ENCODE measurements around the gene PBX2. TPM values are rescaled to one million over a fixed set of nuclear protein-coding genes. Genes with fewer than 3 reads are reported as not detected.
"Not testable (repeated sequence)": the region's sequence is repeated elsewhere in the genome, so short reads cannot be mapped to it uniquely, and the experiment has no call there.

PBX2 gene
- total RNA-seq, 1 experiment from 2014 or later, result 176 TPM

DNA sequence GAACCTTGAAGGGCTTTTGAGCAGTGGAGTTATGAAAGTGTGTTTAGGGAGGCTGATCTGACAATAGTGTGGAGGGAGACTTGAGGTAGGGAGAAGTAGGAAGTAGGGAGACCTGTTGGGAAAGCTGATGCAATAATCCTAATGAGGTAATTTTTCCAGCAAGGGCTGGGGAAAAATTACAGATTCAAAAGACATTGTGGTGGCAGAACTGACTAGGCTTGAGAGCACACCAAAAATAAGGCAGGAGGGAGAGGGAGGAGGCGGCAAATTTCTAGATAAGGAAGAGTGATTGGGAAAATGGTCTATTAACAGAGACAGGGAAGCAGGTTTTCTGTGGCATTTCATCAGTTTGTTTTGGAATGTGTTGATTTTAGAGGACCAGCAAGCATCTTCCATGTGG, 43.7 kb downstream of the PBX2 start:
- Histone ChIP-seq H3K14ac (ENCODE audit: insufficient read depth, low read length) (no peak overlapping the region), H3K23ac (ENCODE audit: insufficient read length, low read depth, low read length) (no peak overlapping the region), H4K8ac (replicated peaks; ENCODE audit: insufficient read length, low read depth, low read length) (no peak overlapping the region), H4K91ac (ENCODE audit: insufficient read length, low read depth, low read length) (no peak overlapping the region), H3K79me1 (ENCODE audit: insufficient read depth, low read depth, low read length, poor library complexity, severe bottlenecking) (no peaks in the 10 kb centered on the region), H2BK5ac (ENCODE audit: insufficient read length, low read length) (no peak overlapping the region), H2BK120ac (ENCODE audit: low read depth, low read length, poor library complexity, severe bottlenecking) (no peak overlapping the region), H3K79me2 (ENCODE audit: insufficient read depth, low read length) (no peaks in the 10 kb centered on the region), H3K4me2 (ENCODE audit: insufficient read depth, insufficient read length, low read length) (no peak overlapping the region), H3K4me1 (ENCODE audit: insufficient read depth, low read length) (peaks cover 8% of the 10 kb centered on the region), H4K5ac (ENCODE audit: insufficient read length, low read depth, low read length) (no peak overlapping the region), H3K9me3 (ENCODE audit: control insufficient read depth, low read depth, low read length) (no peaks in the 10 kb centered on the region), H2BK12ac (ENCODE audit: insufficient read length, low read depth, low read length) (no peak overlapping the region), H2BK20ac (ENCODE audit: low read depth, low read length, poor library complexity, severe bottlenecking) (no peak overlapping the region), H2AK5ac (ENCODE audit: insufficient read length, low read length) (no peak overlapping the region), H3K27me3 (ENCODE audit: insufficient read depth, low read length) (no peaks in the 10 kb centered on the region; the same call in 1 of the 2 replicates), H3K27ac (ENCODE audit: insufficient read length, low read depth, low read length) (no peak overlapping the region), H3K56ac (ENCODE audit: insufficient read length, low read depth, low read length) (no peak overlapping the region), H4K20me1 (ENCODE audit: control insufficient read depth, insufficient read depth, insufficient read length) (no peaks in the 10 kb centered on the region), H2AFZ (ENCODE audit: low read length) (no peak overlapping the region), H2BK15ac (ENCODE audit: low read depth, low read length) (no peak overlapping the region), H3K4ac (ENCODE audit: low read depth, low read length) (no peak overlapping the region), H3K23me2 (ENCODE audit: insufficient read length, low read depth, low read length, poor library complexity, severe bottlenecking) (peaks cover 17% of the 10 kb centered on the region), H3T11ph (ENCODE audit: low read length) (no peak overlapping the region), H3K18ac (ENCODE audit: insufficient read length, low read depth, low read length) (no peak overlapping the region), H3K9ac (ENCODE audit: extremely low read depth, insufficient read length, low read length) (no peak overlapping the region)
- H3K27me3 Mint-ChIP-seq (ENCODE audit: low read depth), result peaks cover 2% of the 10 kb centered on the region; the same call in 1 of the 2 replicates
- TF ChIP-seq, protein P1, sequence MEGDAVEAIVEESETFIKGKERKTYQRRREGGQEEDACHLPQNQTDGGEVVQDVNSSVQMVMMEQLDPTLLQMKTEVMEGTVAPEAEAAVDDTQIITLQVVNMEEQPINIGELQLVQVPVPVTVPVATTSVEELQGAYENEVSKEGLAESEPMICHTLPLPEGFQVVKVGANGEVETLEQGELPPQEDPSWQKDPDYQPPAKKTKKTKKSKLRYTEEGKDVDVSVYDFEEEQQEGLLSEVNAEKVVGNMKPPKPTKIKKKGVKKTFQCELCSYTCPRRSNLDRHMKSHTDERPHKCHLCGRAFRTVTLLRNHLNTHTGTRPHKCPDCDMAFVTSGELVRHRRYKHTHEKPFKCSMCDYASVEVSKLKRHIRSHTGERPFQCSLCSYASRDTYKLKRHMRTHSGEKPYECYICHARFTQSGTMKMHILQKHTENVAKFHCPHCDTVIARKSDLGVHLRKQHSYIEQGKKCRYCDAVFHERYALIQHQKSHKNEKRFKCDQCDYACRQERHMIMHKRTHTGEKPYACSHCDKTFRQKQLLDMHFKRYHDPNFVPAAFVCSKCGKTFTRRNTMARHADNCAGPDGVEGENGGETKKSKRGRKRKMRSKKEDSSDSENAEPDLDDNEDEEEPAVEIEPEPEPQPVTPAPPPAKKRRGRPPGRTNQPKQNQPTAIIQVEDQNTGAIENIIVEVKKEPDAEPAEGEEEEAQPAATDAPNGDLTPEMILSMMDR (conservative IDR thresholded peaks at IDR 0.05), result no peak
- 0 out of 5 replicates have a peak overlapping the region, but pooled peaks of 1 of the 2 experiments have one; percentile 7 for H3K4me3 Mint-ChIP-seq
- H3K9me3 Mint-ChIP-seq, result no peaks in the 10 kb centered on the region; a peak in 1 of 5 replicates
- DNase-seq, result no peak
- WGBS (ENCODE audit: extremely low coverage, insufficient read length, low lambda C conversion rate), result no CpG with 5 or more reads among the region's 1 CpG
- peak overlapping the region in 2 of 3 experiments; percentile 32 to 45; a peak in 4 of 7 replicates for H3K27ac Mint-ChIP-seq
- peaks cover 23 to 44% of the 10 kb centered on the region in 2 experiments for H3K4me1 Mint-ChIP-seq
- H3K36me3 Mint-ChIP-seq (ENCODE audit: insufficient read depth in 1 of 3, low read depth in 3 of 3), result peaks cover 0 to 8% (median 3%) of the 10 kb centered on the region in 3 experiments; a peak in 2 of 7 replicates

DNA sequence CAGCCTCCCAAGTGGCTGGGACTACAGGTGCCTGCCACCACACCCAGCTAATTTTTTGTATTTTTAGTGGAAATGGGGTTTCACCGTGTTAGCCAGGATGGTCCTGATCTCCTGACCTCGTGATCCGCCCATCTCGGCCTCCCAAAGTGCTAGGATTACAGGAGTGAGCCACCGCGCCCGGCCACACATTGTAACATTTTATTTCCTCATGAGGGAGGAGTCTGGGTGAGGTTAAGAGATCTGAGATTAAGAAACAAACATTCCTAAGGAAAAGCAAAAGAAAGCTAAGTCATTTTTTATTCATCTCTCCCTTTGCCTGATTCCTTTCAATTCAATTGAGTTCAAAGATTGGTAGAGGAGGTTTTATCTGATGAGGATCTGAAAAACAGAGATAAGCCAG, 45.8 kb downstream of the PBX2 start:
- not testable (repeated sequence) for H3K36me3 Mint-ChIP-seq (ENCODE audit: insufficient read depth in 1 of 3, low read depth in 3 of 3); H2AK5ac ChIP-seq (ENCODE audit: insufficient read length, low read length); H2BK120ac ChIP-seq (ENCODE audit: low read depth, low read length, poor library complexity, severe bottlenecking); H4K91ac ChIP-seq (ENCODE audit: insufficient read length, low read depth, low read length); H2BK15ac ChIP-seq (ENCODE audit: low read depth, low read length); H2BK12ac ChIP-seq (ENCODE audit: insufficient read length, low read depth, low read length); H3K79me2 ChIP-seq (ENCODE audit: insufficient read depth, low read length); H3K4me3 Mint-ChIP-seq; H3K4ac ChIP-seq (ENCODE audit: low read depth, low read length); H3K9me3 Mint-ChIP-seq; H3K18ac ChIP-seq (ENCODE audit: insufficient read length, low read depth, low read length); H3K56ac ChIP-seq (ENCODE audit: insufficient read length, low read depth, low read length); H3K4me2 ChIP-seq (ENCODE audit: insufficient read depth, insufficient read length, low read length); H3K79me1 ChIP-seq (ENCODE audit: insufficient read depth, low read depth, low read length, poor library complexity, severe bottlenecking); H3K27me3 Mint-ChIP-seq (ENCODE audit: low read depth); H3K27ac Mint-ChIP-seq; H3T11ph ChIP-seq (ENCODE audit: low read length); H3K4me1 ChIP-seq (ENCODE audit: insufficient read depth, low read length); DNase-seq; H2BK20ac ChIP-seq (ENCODE audit: low read depth, low read length, poor library complexity, severe bottlenecking); H4K5ac ChIP-seq (ENCODE audit: insufficient read length, low read depth, low read length); H4K8ac ChIP-seq (replicated peaks; ENCODE audit: insufficient read length, low read depth, low read length); H2BK5ac ChIP-seq (ENCODE audit: insufficient read length, low read length); H3K23ac ChIP-seq (ENCODE audit: insufficient read length, low read depth, low read length); H3K9ac ChIP-seq (ENCODE audit: extremely low read depth, insufficient read length, low read length); H3K14ac ChIP-seq (ENCODE audit: insufficient read depth, low read length); H3K9me3 ChIP-seq (ENCODE audit: control insufficient read depth, low read depth, low read length); H3K27ac ChIP-seq (ENCODE audit: insufficient read length, low read depth, low read length); H3K27me3 ChIP-seq (ENCODE audit: insufficient read depth, low read length); H4K20me1 ChIP-seq (ENCODE audit: control insufficient read depth, insufficient read depth, insufficient read length); H2AFZ ChIP-seq (ENCODE audit: low read length)
- no CpG with 5 or more reads among the region's 7 CpGs for WGBS (ENCODE audit: extremely low coverage, insufficient read length, low lambda C conversion rate)
- H3K23me2 ChIP-seq (ENCODE audit: insufficient read length, low read depth, low read length, poor library complexity, severe bottlenecking), result peaks cover 10% of the 10 kb centered on the region
- H3K4me1 Mint-ChIP-seq, result peaks cover 13 to 30% of the 10 kb centered on the region in 2 experiments
